SK-N-SH (cell line): Measurements from ENCODE around the gene KLC1.

Experiments used
- CHD2 ChIP-seq: fragments of 150-350 bp; IDR thresholded peaks from 2 replicates; pipeline ENCODE4 v1.6.1; 2018; ENCODE audit warnings: low read length; ENCODE audit not compliant: partially characterized antibody
- EZH2phosphoT487 ChIP-seq: fragments of 200-600 bp; sonication (generic); IDR thresholded peaks from 2 replicates; pipeline ENCODE4 v1.6.1; 2017; ENCODE audit warnings: low read depth, mixed run types, mild to moderate bottlenecking, antibody characterized with exemption, moderate library complexity, borderline replicate concordance
- FOXJ3 ChIP-seq: sonication (generic); formaldehyde crosslinking; IDR thresholded peaks from 2 replicates; pipeline ENCODE4 v1.5.1; 2020; ENCODE audit warnings: mild to moderate bottlenecking, missing genetic modification reagents
- JUND ChIP-seq: IDR thresholded peaks from 2 replicates; pipeline ENCODE4 v1.4.0; 2012
- POLR2AphosphoS5 ChIP-seq: IDR thresholded peaks from 2 replicates; pipeline ENCODE4 v1.6.1; 2012; ENCODE audit warnings: low read depth, low read length
- YY1 ChIP-seq: IDR thresholded peaks from 2 replicates; pipeline ENCODE4 v1.4.0; 2012; ENCODE audit warnings: low read depth, mild to moderate bottlenecking
- TF ChIP-seq, protein P1 (sequence below): IDR thresholded peaks from 2 replicates; pipeline ENCODE4 v1.4.0; 2012; ENCODE audit warnings: low read depth, borderline replicate concordance
- TF ChIP-seq, protein P2 (sequence below): fragments of 200-600 bp; sonication (generic); IDR thresholded peaks from 2 replicates; pipeline ENCODE4 v1.6.1; 2017; ENCODE audit warnings: antibody characterized with exemption, mild to moderate bottlenecking, moderate library complexity
- TF ChIP-seq, protein P3 (sequence below): IDR thresholded peaks from 2 replicates; pipeline ENCODE4 v1.6.1; 2012; ENCODE audit warnings: mild to moderate bottlenecking, low read depth, low read length, moderate library complexity
- TF ChIP-seq, protein P4 (sequence below): IDR thresholded peaks from 2 replicates; pipeline ENCODE4; 2012

DNA sequence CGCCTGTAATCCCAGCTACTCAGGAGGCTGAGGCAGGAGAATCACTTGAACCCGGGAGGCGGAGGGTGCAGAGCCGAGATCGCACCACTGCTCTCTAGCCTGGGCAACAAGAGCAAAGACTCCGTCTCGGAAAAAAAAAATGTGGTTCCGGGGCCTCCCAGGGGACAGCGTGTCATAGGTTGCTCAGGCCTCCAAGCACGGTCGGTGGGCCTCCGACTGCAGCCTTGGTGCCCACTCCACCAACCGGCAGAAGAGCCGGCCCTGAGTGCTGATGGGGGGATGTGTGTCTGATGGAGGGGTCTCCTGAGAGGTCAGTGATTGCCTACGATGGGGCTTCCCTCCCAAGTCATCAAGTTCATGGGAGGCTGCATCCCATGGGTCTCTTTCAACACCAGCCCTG lies 102.5 kb downstream of the KLC1 start:
- TF ChIP-seq, protein P1, sequence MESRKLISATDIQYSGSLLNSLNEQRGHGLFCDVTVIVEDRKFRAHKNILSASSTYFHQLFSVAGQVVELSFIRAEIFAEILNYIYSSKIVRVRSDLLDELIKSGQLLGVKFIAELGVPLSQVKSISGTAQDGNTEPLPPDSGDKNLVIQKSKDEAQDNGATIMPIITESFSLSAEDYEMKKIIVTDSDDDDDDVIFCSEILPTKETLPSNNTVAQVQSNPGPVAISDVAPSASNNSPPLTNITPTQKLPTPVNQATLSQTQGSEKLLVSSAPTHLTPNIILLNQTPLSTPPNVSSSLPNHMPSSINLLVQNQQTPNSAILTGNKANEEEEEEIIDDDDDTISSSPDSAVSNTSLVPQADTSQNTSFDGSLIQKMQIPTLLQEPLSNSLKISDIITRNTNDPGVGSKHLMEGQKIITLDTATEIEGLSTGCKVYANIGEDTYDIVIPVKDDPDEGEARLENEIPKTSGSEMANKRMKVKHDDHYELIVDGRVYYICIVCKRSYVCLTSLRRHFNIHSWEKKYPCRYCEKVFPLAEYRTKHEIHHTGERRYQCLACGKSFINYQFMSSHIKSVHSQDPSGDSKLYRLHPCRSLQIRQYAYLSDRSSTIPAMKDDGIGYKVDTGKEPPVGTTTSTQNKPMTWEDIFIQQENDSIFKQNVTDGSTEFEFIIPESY, result no peak
- TF ChIP-seq, protein P2, sequence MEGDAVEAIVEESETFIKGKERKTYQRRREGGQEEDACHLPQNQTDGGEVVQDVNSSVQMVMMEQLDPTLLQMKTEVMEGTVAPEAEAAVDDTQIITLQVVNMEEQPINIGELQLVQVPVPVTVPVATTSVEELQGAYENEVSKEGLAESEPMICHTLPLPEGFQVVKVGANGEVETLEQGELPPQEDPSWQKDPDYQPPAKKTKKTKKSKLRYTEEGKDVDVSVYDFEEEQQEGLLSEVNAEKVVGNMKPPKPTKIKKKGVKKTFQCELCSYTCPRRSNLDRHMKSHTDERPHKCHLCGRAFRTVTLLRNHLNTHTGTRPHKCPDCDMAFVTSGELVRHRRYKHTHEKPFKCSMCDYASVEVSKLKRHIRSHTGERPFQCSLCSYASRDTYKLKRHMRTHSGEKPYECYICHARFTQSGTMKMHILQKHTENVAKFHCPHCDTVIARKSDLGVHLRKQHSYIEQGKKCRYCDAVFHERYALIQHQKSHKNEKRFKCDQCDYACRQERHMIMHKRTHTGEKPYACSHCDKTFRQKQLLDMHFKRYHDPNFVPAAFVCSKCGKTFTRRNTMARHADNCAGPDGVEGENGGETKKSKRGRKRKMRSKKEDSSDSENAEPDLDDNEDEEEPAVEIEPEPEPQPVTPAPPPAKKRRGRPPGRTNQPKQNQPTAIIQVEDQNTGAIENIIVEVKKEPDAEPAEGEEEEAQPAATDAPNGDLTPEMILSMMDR, result no peak
- TF ChIP-seq POLR2AphosphoS5 (no peak), JUND (no peak), YY1 (no peak), EZH2phosphoT487 (no peak), FOXJ3 (CRISPR knock-in tag) (no peak), CHD2 (no peak)
- TF ChIP-seq, protein P3, sequence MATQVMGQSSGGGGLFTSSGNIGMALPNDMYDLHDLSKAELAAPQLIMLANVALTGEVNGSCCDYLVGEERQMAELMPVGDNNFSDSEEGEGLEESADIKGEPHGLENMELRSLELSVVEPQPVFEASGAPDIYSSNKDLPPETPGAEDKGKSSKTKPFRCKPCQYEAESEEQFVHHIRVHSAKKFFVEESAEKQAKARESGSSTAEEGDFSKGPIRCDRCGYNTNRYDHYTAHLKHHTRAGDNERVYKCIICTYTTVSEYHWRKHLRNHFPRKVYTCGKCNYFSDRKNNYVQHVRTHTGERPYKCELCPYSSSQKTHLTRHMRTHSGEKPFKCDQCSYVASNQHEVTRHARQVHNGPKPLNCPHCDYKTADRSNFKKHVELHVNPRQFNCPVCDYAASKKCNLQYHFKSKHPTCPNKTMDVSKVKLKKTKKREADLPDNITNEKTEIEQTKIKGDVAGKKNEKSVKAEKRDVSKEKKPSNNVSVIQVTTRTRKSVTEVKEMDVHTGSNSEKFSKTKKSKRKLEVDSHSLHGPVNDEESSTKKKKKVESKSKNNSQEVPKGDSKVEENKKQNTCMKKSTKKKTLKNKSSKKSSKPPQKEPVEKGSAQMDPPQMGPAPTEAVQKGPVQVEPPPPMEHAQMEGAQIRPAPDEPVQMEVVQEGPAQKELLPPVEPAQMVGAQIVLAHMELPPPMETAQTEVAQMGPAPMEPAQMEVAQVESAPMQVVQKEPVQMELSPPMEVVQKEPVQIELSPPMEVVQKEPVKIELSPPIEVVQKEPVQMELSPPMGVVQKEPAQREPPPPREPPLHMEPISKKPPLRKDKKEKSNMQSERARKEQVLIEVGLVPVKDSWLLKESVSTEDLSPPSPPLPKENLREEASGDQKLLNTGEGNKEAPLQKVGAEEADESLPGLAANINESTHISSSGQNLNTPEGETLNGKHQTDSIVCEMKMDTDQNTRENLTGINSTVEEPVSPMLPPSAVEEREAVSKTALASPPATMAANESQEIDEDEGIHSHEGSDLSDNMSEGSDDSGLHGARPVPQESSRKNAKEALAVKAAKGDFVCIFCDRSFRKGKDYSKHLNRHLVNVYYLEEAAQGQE, result no peak
- TF ChIP-seq, protein P4, sequence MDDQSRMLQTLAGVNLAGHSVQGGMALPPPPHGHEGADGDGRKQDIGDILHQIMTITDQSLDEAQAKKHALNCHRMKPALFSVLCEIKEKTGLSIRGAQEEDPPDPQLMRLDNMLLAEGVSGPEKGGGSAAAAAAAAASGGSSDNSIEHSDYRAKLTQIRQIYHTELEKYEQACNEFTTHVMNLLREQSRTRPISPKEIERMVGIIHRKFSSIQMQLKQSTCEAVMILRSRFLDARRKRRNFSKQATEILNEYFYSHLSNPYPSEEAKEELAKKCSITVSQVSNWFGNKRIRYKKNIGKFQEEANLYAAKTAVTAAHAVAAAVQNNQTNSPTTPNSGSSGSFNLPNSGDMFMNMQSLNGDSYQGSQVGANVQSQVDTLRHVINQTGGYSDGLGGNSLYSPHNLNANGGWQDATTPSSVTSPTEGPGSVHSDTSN, result no peak
